Activated CD8-positive, alpha-beta memory T cell treated with anti-CD3 and anti-CD28 coated beads, Interleukin-2, amount 10 ng/mL, durations not matched to agents 7 days and 5 days (primary cell): ENCODE measurements around the gene KCTD18. TPM values are rescaled to one million over a fixed set of nuclear protein-coding genes. Genes with fewer than 3 reads are reported as not detected.
A peak's percentile ranks its signal among the peaks of the same experiment; 100 is the strongest.

ENCODE experiments used
- ATAC-seq: fragments of 150-1000 bp; cut with Tn5 transposase; one replicate; pipeline ENCODE4 v1.10.0; 2021; ENCODE audit warnings: moderate library complexity
- CTCF ChIA-PET: fragments of 350-600 bp; sonication (Branson Sonifier 250); formaldehyde crosslinking; loops from one replicate; lab custom pipeline; 2021; ENCODE audit warnings: antibody characterized with exemption; lab: Charles Lee
- DNase-seq: peaks from one replicate; pipeline ENCODE4 v3.0.0-alpha.2; 2020
- H3K27ac Mint-ChIP-seq: one replicate; pipeline ENCODE4 v1.8.0; 2021; ENCODE audit warnings: mild to moderate bottlenecking, mixed read lengths
- H3K27me3 Mint-ChIP-seq: one replicate; pipeline ENCODE4 v1.8.0; 2021; ENCODE audit warnings: mixed read lengths
- H3K36me3 Mint-ChIP-seq: one replicate; pipeline ENCODE4 v1.8.0; 2021; ENCODE audit warnings: mild to moderate bottlenecking, mixed read lengths
- H3K4me1 Mint-ChIP-seq: one replicate; pipeline ENCODE4 v1.8.0; 2021; ENCODE audit warnings: mixed read lengths
- H3K4me3 Mint-ChIP-seq: one replicate; pipeline ENCODE4 v1.8.0; 2021; ENCODE audit warnings: mild to moderate bottlenecking, moderate library complexity, mixed read lengths
- H3K9me3 Mint-ChIP-seq: one replicate; pipeline ENCODE4 v1.8.0; 2022; ENCODE audit warnings: low read depth, mixed read lengths
- total RNA-seq, 2 experiments: library from RNA; stranded (reverse); gene quantifications; one replicate each; pipeline ENCODE4 v1.2.3, GENCODE V29; 2021

Gene KCTD18
- total RNA-seq, 2 experiments from 2014 or later = 14.4 to 16.3 TPM

DNA sequence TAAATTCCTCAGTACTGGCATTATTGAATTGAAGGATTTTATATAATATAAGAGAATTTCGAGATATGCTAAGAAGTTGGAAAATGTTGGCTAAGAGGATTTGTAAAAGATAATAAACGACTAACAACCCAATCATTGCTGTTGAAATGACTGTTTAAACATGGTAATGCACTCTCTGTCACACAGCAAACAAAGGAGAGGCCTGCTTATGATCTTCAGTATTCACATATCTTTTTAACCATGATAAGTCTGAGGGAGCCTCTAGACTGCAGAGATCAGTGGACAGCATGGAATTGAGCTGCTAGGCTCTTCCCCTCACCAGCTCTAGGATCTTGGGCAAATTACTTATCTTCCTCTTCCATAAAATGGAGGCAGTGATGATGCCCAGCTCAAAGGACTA lies 2.7 kb downstream of the KCTD18 start:
- DNase-seq = no peak
- Mint-ChIP-seq H3K27me3 (no peaks in the 10 kb centered on the region), H3K9me3 (peaks cover 3% of the 10 kb centered on the region), H3K36me3 (peaks cover 18% of the 10 kb centered on the region), H3K4me3 (no peak overlapping the region), H3K4me1 (peaks cover 9% of the 10 kb centered on the region), H3K27ac (no peak overlapping the region)
- CTCF ChIA-PET = interaction anchor here (1.6 kb wide), 1 partner anchor 23 kb away, joined by 5 read pairs; no protein-coding TSS in a partner anchor
- no peak for ATAC-seq

DNA sequence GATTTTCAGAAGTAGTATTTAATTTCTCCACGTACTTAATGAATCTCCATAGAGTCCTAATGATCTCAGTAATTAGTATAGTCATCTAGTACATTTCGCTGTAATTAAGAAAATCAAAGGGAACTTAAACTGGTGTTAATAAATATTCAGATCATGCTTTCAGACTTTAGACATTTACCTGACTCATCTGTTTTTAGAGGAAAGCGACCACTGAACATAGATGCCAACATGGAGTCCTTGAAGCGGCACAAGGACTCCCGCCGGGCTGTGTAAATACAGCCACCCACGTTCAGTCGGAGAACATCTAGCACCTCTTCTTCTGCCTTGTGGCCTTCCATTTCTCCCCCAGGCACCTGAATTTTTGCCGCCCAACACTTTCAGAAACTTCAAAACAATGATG lies 3.2 kb downstream of the KCTD18 start:
- no peak for DNase-seq
- peaks cover 9% of the 10 kb centered on the region for H3K4me1 Mint-ChIP-seq
- peaks cover 21% of the 10 kb centered on the region for H3K36me3 Mint-ChIP-seq
- ATAC-seq = no peak
- H3K9me3 Mint-ChIP-seq = peaks cover 4% of the 10 kb centered on the region
- H3K27me3 Mint-ChIP-seq = no peaks in the 10 kb centered on the region
- no peak overlapping the region for H3K4me3 Mint-ChIP-seq
- CTCF ChIA-PET = interaction anchor here (1.6 kb wide), 1 partner anchor 23 kb away, joined by 5 read pairs; no protein-coding TSS in a partner anchor
- no peak overlapping the region for H3K27ac Mint-ChIP-seq

DNA sequence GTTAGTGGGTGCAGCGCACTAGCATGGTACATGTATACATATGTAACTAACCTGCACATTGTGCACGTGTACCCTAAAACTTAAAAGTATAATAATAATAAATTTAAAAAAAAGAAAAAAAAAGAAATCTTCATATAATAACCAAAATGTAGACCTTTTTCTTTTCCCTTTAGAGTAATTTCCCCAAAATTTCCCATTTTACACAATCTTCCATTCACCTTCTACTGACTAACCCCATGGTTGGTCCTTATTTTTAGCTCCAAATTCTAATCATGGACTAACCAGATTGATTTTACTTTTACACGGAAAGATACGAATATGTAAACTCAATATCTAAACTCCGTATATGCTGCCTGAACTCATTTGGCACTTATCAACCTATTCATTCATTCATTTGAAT lies 7.7 kb downstream of the KCTD18 start:
- peaks cover 32% of the 10 kb centered on the region for H3K36me3 Mint-ChIP-seq
- H3K27ac Mint-ChIP-seq = no peak overlapping the region
- no peak for DNase-seq
- peaks cover 4% of the 10 kb centered on the region for H3K9me3 Mint-ChIP-seq
- no peaks in the 10 kb centered on the region for H3K4me1 Mint-ChIP-seq
- H3K4me3 Mint-ChIP-seq = no peak overlapping the region
- no peaks in the 10 kb centered on the region for H3K27me3 Mint-ChIP-seq
- CTCF ChIA-PET = interaction anchor here (0.6 to 1.4 kb wide), 2 partner anchors 21 to 887 kb away, joined by 3 to 4 read pairs; no protein-coding TSS in a partner anchor
- no peak for ATAC-seq

DNA sequence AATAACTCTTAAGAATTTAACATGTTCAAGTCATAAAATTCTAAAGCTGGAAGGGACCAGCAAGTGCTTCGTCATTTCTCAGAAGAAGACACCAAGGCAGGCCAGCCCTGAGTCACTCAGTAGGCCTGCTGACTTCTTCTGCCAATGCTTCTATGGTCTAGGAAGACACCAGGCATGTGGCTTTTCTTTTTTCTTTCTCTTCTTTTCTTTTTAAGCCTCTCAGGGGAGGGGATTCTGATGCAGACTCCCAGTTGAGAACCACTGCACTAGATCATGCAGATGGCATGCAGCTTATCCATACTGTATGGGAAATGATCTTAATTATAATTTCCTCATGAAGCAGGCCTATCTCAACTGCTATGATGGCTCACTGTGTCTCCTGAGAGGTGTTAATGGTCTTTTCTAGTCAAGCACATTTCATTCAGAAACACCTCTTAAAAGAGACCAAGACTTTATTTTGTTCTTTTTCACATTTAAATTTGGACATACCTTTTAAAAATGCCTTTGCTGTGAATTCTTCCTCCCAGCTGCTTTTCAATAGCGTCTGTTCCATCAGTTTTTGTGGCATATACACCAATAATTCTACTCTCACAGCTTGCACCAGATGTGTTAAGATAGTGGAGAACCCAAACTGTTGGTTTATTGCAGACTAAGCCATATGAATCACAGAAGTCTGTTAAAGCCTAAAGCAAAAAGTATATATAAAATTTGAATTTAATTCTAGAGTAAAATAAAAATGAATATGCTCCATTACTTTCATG lies 11.3 kb downstream of the KCTD18 start:
- peaks cover 40% of the 10 kb centered on the region for H3K36me3 Mint-ChIP-seq
- DNase-seq = no peak
- no peak for ATAC-seq
- H3K27ac Mint-ChIP-seq = no peak overlapping the region
- no peaks in the 10 kb centered on the region for H3K4me1 Mint-ChIP-seq
- H3K27me3 Mint-ChIP-seq = no peaks in the 10 kb centered on the region
- CTCF ChIA-PET = interaction anchor here (4.4 kb wide), 1 partner anchor 16 kb away, joined by 29 read pairs; no protein-coding TSS in a partner anchor
- peaks cover 4% of the 10 kb centered on the region for H3K9me3 Mint-ChIP-seq
- no peak overlapping the region for H3K4me3 Mint-ChIP-seq

DNA sequence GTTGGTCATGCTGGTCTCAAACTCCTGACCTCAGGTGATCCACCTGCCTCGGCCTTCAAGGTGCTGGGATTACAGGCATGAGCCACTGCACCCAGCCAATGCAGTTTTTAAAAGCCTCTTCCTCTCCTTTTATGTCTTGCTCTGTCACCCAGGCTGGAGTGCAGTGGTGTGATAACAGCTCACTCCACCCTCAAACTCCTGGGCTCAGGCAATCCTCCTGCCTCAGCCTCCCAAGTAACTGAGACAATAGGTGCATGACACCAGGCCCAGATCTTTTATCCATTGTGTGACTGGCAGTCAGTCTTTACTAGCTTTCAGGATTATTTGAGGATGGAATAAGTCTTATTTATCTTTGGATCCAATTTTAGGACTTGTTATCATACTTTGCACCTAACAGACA lies 13.2 kb downstream of the KCTD18 start:
- Mint-ChIP-seq H3K9me3 (no peaks in the 10 kb centered on the region), H3K4me3 (no peak overlapping the region), H3K27ac (no peak overlapping the region), H3K27me3 (no peaks in the 10 kb centered on the region), H3K36me3 (peaks cover 41% of the 10 kb centered on the region), H3K4me1 (no peaks in the 10 kb centered on the region)
- no peak for DNase-seq
- CTCF ChIA-PET = interaction anchor here (0.9 to 4.4 kb wide), 3 partner anchors 14 to 24 kb away, joined by 3 to 29 read pairs (median 3); no protein-coding TSS in a partner anchor
- no peak for ATAC-seq

DNA sequence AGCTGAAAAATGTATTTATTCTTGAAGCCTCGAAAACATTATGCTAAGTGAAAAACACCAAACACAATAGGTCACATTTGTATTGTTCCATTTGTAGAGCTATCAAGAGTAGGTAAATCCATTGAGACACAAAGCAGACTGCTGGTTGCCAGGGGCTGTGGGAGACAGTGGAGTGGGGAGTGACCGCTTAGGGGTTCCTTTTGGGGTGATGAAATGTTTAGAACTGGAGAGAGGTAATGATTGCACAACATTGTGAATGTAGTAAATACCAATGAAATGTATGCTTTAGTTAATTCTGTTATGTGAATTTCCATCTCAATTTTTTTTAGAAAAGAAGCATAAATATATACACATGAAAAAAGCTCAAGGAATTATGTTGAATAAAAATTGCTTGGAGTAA lies 15.8 kb downstream of the KCTD18 start:
- no peak for ATAC-seq
- CTCF ChIA-PET = interaction anchor here (1.1 to 1.9 kb wide), 2 partner anchors 9 to 12 kb away, joined by 3 to 7 read pairs; no protein-coding TSS in a partner anchor
- Mint-ChIP-seq H3K27me3 (no peaks in the 10 kb centered on the region), H3K4me1 (no peaks in the 10 kb centered on the region), H3K27ac (no peak overlapping the region), H3K4me3 (no peak overlapping the region), H3K36me3 (peaks cover 55% of the 10 kb centered on the region), H3K9me3 (peaks cover 2% of the 10 kb centered on the region)
- no peak for DNase-seq

DNA sequence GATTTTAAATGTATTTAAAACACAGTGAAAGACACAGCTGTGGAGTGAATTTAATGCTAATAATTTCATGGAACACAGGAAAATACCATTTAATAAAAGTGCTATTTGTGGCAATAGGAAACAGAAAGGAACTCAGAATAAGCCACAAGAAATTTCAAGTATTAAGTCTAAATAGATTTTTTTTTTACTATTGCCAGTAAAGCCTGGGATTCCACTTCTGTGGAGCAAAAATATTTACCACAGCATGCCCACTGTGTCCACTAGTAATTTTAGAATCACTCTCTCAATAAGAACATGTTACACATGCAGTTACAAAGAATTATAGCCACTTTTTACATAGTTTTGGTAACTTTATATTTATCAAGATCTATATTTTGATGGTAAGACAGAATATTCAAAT lies 17.2 kb downstream of the KCTD18 start:
- CTCF ChIA-PET = interaction anchor here (1.1 to 1.9 kb wide), 2 partner anchors 9 to 11 kb away, joined by 6 to 7 read pairs; no protein-coding TSS in a partner anchor
- no peak overlapping the region for H3K4me3 Mint-ChIP-seq
- DNase-seq (no peak), ATAC-seq (no peak)
- no peaks in the 10 kb centered on the region for H3K27me3 Mint-ChIP-seq
- no peak overlapping the region for H3K27ac Mint-ChIP-seq
- peaks cover 2% of the 10 kb centered on the region for H3K9me3 Mint-ChIP-seq
- H3K36me3 Mint-ChIP-seq = peaks cover 50% of the 10 kb centered on the region
- H3K4me1 Mint-ChIP-seq = no peaks in the 10 kb centered on the region

DNA sequence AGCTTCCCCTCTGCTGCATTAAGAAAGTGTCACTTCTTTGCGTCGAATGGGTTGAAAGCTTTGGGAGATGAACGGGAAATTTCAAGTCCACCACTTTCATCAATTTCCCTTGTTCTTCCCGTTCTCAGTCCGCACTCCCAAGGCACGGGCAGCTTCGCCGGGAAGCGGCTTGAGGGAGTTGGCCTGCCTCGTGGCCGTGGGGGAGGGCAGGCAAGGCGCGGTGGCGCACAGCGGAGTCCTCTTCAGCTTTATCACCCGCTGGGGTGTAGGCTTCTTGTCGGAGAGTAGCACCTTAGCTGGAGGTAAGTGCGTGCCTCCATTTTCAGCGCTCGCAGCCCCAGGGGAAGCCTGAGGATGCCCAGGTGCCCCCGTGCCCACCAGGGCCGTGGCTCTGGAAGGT lies 19.9 kb downstream of the KCTD18 start:
- H3K36me3 Mint-ChIP-seq = peaks cover 41% of the 10 kb centered on the region
- ATAC-seq (no peak), DNase-seq (no peak)
- H3K27me3 Mint-ChIP-seq = no peaks in the 10 kb centered on the region
- H3K4me3 Mint-ChIP-seq = no peak overlapping the region
- H3K27ac Mint-ChIP-seq = no peak overlapping the region
- H3K4me1 Mint-ChIP-seq = no peaks in the 10 kb centered on the region
- CTCF ChIA-PET = no interaction called here
- H3K9me3 Mint-ChIP-seq = peaks cover 2% of the 10 kb centered on the region

DNA sequence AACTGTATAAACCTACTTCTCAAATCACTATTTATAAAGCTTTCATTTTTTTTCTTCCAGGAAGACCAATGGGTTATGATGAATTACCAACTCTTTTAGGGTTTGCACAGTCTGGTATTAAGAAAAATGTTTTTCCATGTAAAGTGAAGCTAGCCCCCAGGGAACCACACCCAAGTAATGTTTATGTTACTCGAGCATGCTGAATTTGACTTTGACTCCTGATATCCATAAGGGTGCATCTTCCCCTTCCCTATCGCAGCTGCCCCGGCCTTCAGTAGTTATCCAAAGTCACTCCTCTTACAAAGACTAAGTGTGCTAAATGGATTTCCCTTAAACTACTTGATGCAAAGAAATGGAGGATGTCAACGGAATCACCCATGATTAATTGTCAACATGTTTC lies 21.7 kb downstream of the KCTD18 start:
- no peak overlapping the region for H3K27ac Mint-ChIP-seq
- no peaks in the 10 kb centered on the region for H3K27me3 Mint-ChIP-seq
- H3K4me3 Mint-ChIP-seq = no peak overlapping the region
- DNase-seq (no peak), ATAC-seq (no peak)
- no peaks in the 10 kb centered on the region for H3K4me1 Mint-ChIP-seq
- CTCF ChIA-PET = no interaction called here
- H3K9me3 Mint-ChIP-seq = peaks cover 2% of the 10 kb centered on the region
- H3K36me3 Mint-ChIP-seq = peaks cover 32% of the 10 kb centered on the region

DNA sequence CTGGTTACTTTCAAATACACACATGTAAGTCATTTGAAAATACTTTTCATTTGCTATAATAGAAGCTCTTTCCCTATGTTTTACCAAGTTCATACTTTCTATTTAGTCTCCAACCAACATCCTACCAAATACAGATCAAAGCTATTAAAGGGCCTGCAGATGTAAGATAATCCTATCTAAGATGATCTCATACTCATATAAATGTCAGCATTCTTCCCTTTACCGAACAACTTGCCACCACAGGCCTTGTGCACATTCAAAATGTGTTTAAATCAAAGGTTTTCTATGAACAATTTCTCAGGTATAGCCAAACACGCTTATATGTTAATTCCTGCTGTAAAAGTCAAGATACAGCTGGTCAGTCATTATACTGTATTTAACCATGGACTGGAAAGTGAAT lies 23.3 kb downstream of the KCTD18 start:
- Mint-ChIP-seq H3K4me1 (no peaks in the 10 kb centered on the region), H3K9me3 (peaks cover 1% of the 10 kb centered on the region), H3K27ac (no peak overlapping the region), H3K27me3 (no peaks in the 10 kb centered on the region), H3K4me3 (no peak overlapping the region), H3K36me3 (peaks cover 18% of the 10 kb centered on the region)
- no peak for ATAC-seq
- no peak for DNase-seq
- CTCF ChIA-PET = interaction anchor here (1.6 to 8.6 kb wide), 3 partner anchors 24 to 508 kb away, joined by 3 to 70 read pairs (median 7); partner anchors contain the start of gene KCTD18

DNA sequence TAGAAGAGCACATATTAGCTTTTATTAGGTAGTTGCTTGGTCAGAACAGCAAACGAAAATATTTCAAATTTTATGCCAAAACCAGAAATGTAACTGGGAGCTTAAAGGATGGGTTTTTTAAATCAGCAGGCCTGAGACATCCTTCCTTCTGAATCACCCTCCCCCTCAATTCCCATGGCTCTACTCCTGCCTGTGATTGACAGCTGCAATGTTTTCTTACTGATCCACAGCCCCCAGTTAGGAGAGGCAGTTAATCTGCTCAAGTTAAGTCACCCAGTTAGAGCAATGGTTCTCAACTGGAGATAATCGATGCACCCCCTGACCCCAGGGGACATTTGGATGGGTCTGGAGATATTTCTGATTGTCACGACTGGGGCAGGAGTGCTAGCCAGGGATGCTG lies 24.9 kb downstream of the KCTD18 start:
- H3K27ac Mint-ChIP-seq = no peak overlapping the region
- no peaks in the 10 kb centered on the region for H3K9me3 Mint-ChIP-seq
- CTCF ChIA-PET = interaction anchor here (0.7 to 8.6 kb wide), 12 partner anchors 8 to 512 kb away, joined by 3 to 70 read pairs (median 6); partner anchors contain the start of gene KCTD18
- no peak for ATAC-seq
- H3K27me3 Mint-ChIP-seq = no peaks in the 10 kb centered on the region
- no peak overlapping the region for H3K4me3 Mint-ChIP-seq
- peaks cover 9% of the 10 kb centered on the region for H3K4me1 Mint-ChIP-seq
- no peak for DNase-seq
- peaks cover 7% of the 10 kb centered on the region for H3K36me3 Mint-ChIP-seq

DNA sequence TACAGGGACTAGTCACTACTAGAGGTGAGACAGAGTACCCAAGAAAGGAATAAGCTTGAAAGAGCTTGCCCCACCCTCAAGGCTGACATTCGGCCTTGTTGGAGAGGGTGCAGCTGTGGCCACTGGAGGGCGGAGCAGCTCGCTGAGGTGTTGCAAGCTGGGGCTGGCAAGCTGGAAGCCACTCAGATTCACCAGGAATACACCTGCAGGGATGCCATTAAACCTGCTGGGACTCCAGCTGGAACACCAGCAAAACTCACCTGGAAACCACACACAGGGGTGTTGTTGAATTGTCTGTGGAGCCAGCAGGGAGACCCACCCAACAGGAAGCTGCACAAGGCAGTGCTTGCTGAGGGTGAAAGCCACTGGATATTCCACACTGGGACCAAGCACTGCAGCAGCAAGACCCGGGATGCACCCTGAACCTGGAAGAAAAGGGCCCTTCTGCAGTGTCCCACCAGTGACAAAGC lies 26.1 kb downstream of the KCTD18 start:
- peaks cover 19% of the 10 kb centered on the region for H3K4me1 Mint-ChIP-seq
- H3K27me3 Mint-ChIP-seq = no peaks in the 10 kb centered on the region
- CTCF ChIA-PET = interaction anchor here (0.7 to 8.6 kb wide), 19 partner anchors 9 to 532 kb away, joined by 3 to 70 read pairs (median 5); partner anchors contain the start of genes KCTD18 and SPATS2L
- peak; percentile 49 for DNase-seq
- ATAC-seq = peak; percentile 41
- H3K27ac Mint-ChIP-seq = no peak overlapping the region
- no peak overlapping the region for H3K4me3 Mint-ChIP-seq
- H3K36me3 Mint-ChIP-seq = peaks cover 5% of the 10 kb centered on the region
- no peaks in the 10 kb centered on the region for H3K9me3 Mint-ChIP-seq

DNA sequence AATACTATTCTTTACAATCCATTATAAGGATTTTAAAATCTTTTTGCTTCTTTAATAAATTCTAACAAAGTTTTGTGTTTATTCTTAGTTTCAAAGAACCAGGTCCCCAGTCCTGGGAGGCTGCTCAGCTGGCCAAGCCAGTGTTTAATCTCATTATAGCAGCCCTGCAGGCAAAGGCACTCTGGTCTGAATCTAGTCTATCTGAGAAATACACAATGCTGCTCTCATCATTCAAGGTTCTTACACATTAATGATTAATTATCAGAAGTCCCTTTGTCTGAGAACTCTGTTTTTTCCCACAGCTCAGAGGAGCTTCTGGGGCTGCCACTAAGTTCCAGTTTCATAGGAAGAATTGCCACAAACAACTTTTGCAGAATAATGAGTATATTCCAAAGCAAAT lies 27.7 kb downstream of the KCTD18 start:
- no peaks in the 10 kb centered on the region for H3K9me3 Mint-ChIP-seq
- DNase-seq (no peak), ATAC-seq (no peak)

More for the DNA sequence above, 27.7 kb downstream of the KCTD18 start:
- peaks cover 20% of the 10 kb centered on the region for H3K4me1 Mint-ChIP-seq
- CTCF ChIA-PET = interaction anchor here (1.2 to 8.6 kb wide), 14 partner anchors 11 to 508 kb away, joined by 3 to 70 read pairs (median 8); partner anchors contain the start of genes KCTD18 and SPATS2L
- H3K36me3 Mint-ChIP-seq = peaks cover 15% of the 10 kb centered on the region
- no peak overlapping the region for H3K27ac Mint-ChIP-seq
- H3K4me3 Mint-ChIP-seq = no peak overlapping the region
- H3K27me3 Mint-ChIP-seq = no peaks in the 10 kb centered on the region
